ENCODE data around the gene NOL4L. TPM values are rescaled to one million over a fixed set of nuclear protein-coding genes. Genes with fewer than 3 reads are reported as not detected.

Gene NOL4L
- polyA plus RNA-seq, 3 donors = 1.1 to 30.9 (median 2.8) TPM

- TF ChIP-seq, protein P1, sequence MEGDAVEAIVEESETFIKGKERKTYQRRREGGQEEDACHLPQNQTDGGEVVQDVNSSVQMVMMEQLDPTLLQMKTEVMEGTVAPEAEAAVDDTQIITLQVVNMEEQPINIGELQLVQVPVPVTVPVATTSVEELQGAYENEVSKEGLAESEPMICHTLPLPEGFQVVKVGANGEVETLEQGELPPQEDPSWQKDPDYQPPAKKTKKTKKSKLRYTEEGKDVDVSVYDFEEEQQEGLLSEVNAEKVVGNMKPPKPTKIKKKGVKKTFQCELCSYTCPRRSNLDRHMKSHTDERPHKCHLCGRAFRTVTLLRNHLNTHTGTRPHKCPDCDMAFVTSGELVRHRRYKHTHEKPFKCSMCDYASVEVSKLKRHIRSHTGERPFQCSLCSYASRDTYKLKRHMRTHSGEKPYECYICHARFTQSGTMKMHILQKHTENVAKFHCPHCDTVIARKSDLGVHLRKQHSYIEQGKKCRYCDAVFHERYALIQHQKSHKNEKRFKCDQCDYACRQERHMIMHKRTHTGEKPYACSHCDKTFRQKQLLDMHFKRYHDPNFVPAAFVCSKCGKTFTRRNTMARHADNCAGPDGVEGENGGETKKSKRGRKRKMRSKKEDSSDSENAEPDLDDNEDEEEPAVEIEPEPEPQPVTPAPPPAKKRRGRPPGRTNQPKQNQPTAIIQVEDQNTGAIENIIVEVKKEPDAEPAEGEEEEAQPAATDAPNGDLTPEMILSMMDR (IDR thresholded peaks at IDR 0.05) = no peak
- H3K9ac ChIP-seq (ENCODE audit: insufficient read depth, low read length, poor library complexity, severe bottlenecking) = no peak overlapping the region
- no peaks in the 10 kb centered on the region for H4K20me1 ChIP-seq (ENCODE audit: insufficient read depth, low read length)
- H2AFZ ChIP-seq (ENCODE audit: insufficient read depth, low read depth, low read length, poor library complexity, severe bottlenecking) = no peak overlapping the region
- no peak overlapping the region for H3K4me3 Mint-ChIP-seq
- H3K36me3 ChIP-seq (replicated peaks in 1 of 2; ENCODE audit: control insufficient read depth in 1 of 2, insufficient read depth in 2 of 2, low read length in 2 of 2) = no peaks in the 10 kb centered on the region
- H3K27me3 ChIP-seq (ENCODE audit: control insufficient read depth in 2 of 2, insufficient read depth in 2 of 2, low read length in 2 of 2) = peaks cover 0 to 4% of the 10 kb centered on the region in 2 donors
- H3K27me3 Mint-ChIP-seq (ENCODE audit: low read depth in 3 of 3) = peaks cover 6 to 19% (median 15%) of the 10 kb centered on the region in 3 donors
- H3K4me1 Mint-ChIP-seq = peaks cover 10% of the 10 kb centered on the region
- H3K27ac Mint-ChIP-seq = no peak overlapping the region
- H3K79me2 ChIP-seq (ENCODE audit: insufficient read depth, low read length) = no peaks in the 10 kb centered on the region
- no peak overlapping the region for H3K27ac ChIP-seq (ENCODE audit: low read depth in 1 of 2, low read length in 2 of 2)
- DNase-seq = no peak
- H3K4me3 ChIP-seq (replicated peaks in 1 of 3; ENCODE audit: low read depth in 2 of 3, low read length in 3 of 3) = no peak overlapping the region
- H3K9me3 ChIP-seq (replicated peaks in 1 of 2; ENCODE audit: control insufficient read depth in 1 of 2, insufficient read depth in 1 of 2, low read length in 2 of 2) = no peaks in the 10 kb centered on the region
- no peak overlapping the region for H3K4me2 ChIP-seq (replicated peaks; ENCODE audit: extremely low read depth, low read length, poor library complexity, severe bottlenecking)
- peaks cover 0 to 2% (median 0%) of the 10 kb centered on the region in 7 donors for H3K9me3 Mint-ChIP-seq
- no peaks in the 10 kb centered on the region for H3K36me3 Mint-ChIP-seq
- 96% methylated on average over 15 of the region's 18 CpGs for WGBS (ENCODE audit: insufficient coverage)
- intact Hi-C loops (cut with micrococcal nuclease) = no loop called here
- H3K4me1 ChIP-seq (ENCODE audit: control insufficient read depth in 1 of 2, insufficient read depth in 2 of 2, low read length in 2 of 2) = peaks cover 16% of the 10 kb centered on the region in 2 donors
Measured at GRCh38 chr20:32625996-32626395, 40.9 kb upstream of the NOL4L start.

DNA sequence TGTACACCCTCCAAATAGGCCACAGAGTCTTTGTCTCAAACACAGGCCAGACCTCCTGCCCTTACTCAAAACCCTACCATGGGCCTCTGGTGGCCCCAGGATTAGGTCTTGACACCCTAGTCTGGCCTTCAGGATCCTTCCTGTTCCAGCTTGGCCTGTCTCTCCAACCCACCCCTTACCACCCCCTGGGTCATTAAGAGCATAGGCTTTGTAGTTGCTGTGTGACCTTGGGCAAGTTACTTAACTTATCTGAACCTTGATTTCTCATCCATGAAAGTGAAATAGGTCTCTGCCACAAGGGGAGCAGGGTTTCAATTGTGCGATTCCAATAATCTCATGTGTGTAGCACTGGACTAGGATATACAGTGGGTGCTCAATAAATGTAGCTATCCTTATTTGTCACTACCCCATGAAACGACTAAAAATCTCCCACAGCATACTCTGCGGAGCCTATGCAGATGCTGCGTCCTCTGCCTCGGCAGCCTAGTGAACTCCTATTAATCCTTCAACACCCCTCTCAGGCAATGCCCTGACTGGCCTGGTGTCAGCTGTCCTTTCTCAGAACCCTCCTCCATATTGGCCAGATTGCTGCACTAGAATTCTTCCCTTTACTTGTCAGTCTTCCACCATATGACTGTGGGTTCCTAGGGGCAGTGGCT is 39.7 kb upstream of the NOL4L start:
- no peak for DNase-seq
- Histone ChIP-seq H3K27ac (ENCODE audit: low read depth in 1 of 2, low read length in 2 of 2) (no peak overlapping the region), H3K79me2 (ENCODE audit: insufficient read depth, low read length) (no peaks in the 10 kb centered on the region), H3K9me3 (replicated peaks in 1 of 2; ENCODE audit: control insufficient read depth in 1 of 2, insufficient read depth in 1 of 2, low read length in 2 of 2) (no peaks in the 10 kb centered on the region), H2AFZ (ENCODE audit: insufficient read depth, low read depth, low read length, poor library complexity, severe bottlenecking) (no peak overlapping the region), H3K4me2 (replicated peaks; ENCODE audit: extremely low read depth, low read length, poor library complexity, severe bottlenecking) (no peak overlapping the region), H3K36me3 (replicated peaks in 1 of 2; ENCODE audit: control insufficient read depth in 1 of 2, insufficient read depth in 2 of 2, low read length in 2 of 2) (no peaks in the 10 kb centered on the region), H3K9ac (ENCODE audit: insufficient read depth, low read length, poor library complexity, severe bottlenecking) (no peak overlapping the region), H3K27me3 (ENCODE audit: control insufficient read depth in 2 of 2, insufficient read depth in 2 of 2, low read length in 2 of 2) (peaks cover 0 to 4% of the 10 kb centered on the region in 2 donors), H3K4me1 (ENCODE audit: control insufficient read depth in 1 of 2, insufficient read depth in 2 of 2, low read length in 2 of 2) (peaks cover 16% of the 10 kb centered on the region in 2 donors), H4K20me1 (ENCODE audit: insufficient read depth, low read length) (no peaks in the 10 kb centered on the region), H3K4me3 (replicated peaks in 1 of 3; ENCODE audit: low read depth in 2 of 3, low read length in 3 of 3) (no peak overlapping the region)
- Mint-ChIP-seq H3K36me3 (no peaks in the 10 kb centered on the region), H3K27me3 (ENCODE audit: low read depth in 3 of 3) (peaks cover 6 to 19% (median 15%) of the 10 kb centered on the region in 3 donors), H3K4me3 (no peak overlapping the region), H3K27ac (peak overlapping the region in 1 of 7 donors; percentile 32), H3K9me3 (peaks cover 0 to 2% (median 0%) of the 10 kb centered on the region in 7 donors), H3K4me1 (peaks cover 10% of the 10 kb centered on the region)
- 100% methylated on average over 4 of the region's 5 CpGs for WGBS (ENCODE audit: insufficient coverage)
- TF ChIP-seq, protein P1 (IDR thresholded peaks at IDR 0.05) = no peak
- intact Hi-C loops (cut with micrococcal nuclease) = no loop called here

Data from CD14-positive monocyte (primary cell).